BJ (cell line): ENCODE results near the gene CDKN2B. TPM values are rescaled to one million over a fixed set of nuclear protein-coding genes. Genes with fewer than 3 reads are reported as not detected.

ENCODE experiments used
- CTCF ChIA-PET: fragments of 350-600 bp; formaldehyde crosslinking; extraction: SDS; loops from one replicate; lab custom pipeline; 2021; ENCODE audit warnings: antibody characterized with exemption, inconsistent platforms; lab: Yijun Ruan, JAX
- POLR2A ChIA-PET: fragments of 300-600 bp; sonication (Branson Sonifier 250); formaldehyde crosslinking; extraction: SDS; loops from one replicate; lab custom pipeline; 2021; ENCODE audit warnings: antibody characterized with exemption; lab: Charles Lee
- DNase-seq: peaks from one replicate; pipeline ENCODE4 v3.0.0-alpha.2; 2011; ENCODE audit warnings: low read depth
- H3K27me3 ChIP-seq: 2 replicates; pipeline ENCODE4 v1.6.0; 2011; ENCODE audit warnings: low read length; ENCODE audit not compliant: control insufficient read depth, insufficient read depth
- H3K36me3 ChIP-seq: 2 replicates; pipeline ENCODE4 v1.5.1; 2011; ENCODE audit warnings: low read length; ENCODE audit not compliant: control insufficient read depth, insufficient read depth
- H3K4me3 ChIP-seq: 2 replicates; pipeline ENCODE4 v1.5.1; 2011; ENCODE audit warnings: low read depth, mild to moderate bottlenecking, control low read depth, low read length
- CTCF ChIP-seq: IDR thresholded peaks from 2 replicates; pipeline ENCODE4 v1.5.1; 2011; ENCODE audit warnings: low read depth, mild to moderate bottlenecking, control low read depth, inconsistent platforms, low read length, moderate library complexity; ENCODE audit not compliant: insufficient read depth
- polyA plus RNA-seq: library from polyadenylated mRNA; depleted of rRNA; stranded (reverse); fragments of >200 nt; gene quantifications from 2 replicates; pipeline ENCODE4 v1.2.3, GENCODE V29; 2011

The CDKN2B gene
- polyA plus RNA-seq, 1 experiment = 5.2 TPM

DNA sequence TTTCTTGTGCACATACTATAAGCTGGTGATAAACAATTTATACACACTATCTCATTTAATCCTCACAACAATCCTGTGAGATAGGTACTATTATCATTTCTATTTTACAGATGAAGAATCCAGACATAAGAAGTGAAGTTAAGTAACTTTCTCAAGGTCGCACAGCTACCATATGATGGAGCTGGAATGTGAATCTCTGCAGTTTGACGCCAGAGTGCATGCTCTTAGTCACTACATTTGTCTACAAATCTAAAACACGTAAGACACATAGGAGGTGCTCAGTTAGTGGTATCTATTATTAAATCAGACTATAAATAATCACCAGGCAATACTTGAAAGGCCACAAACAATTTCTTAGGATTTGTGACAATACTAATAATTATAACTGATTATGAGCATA is 45.0 kb upstream of the CDKN2B start:
- no peaks in the 10 kb centered on the region for H3K36me3 ChIP-seq
- TF ChIP-seq CTCF = no peak
- no peaks in the 10 kb centered on the region for H3K27me3 ChIP-seq
- ChIA-PET CTCF (interaction anchor here (0.6 to 2.1 kb wide), 6 partner anchors 11 to 190 kb away, joined by 3 to 8 read pairs (median 4); partner anchors contain the start of gene CDKN2B), POLR2A (no interaction called here)
- H3K4me3 ChIP-seq = no peak overlapping the region
- no peak for DNase-seq

DNA sequence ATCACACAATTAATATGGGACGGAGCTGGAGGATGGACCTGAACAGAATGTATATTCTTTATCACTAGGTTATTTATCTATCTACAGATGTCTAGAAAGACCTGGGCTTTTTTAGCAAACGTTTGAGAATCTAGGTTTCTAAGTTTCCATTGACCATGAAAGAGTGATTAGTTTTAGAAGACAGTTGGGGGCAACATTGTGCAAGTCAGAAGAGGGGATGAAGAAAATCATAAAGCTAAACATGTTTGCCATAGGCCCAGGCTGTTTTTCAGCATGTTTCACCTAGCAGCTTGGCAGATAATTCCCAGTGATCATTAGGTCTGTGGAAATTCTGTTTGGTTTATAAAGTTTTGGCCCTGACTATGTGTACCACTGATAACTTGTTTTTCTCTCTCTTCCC is 44.1 kb upstream of the CDKN2B start:
- no peak overlapping the region for H3K4me3 ChIP-seq
- H3K27me3 ChIP-seq = no peaks in the 10 kb centered on the region
- CTCF ChIA-PET = interaction anchor here (0.6 to 2.1 kb wide), 4 partner anchors 12 to 76 kb away, joined by 3 to 8 read pairs (median 4); partner anchors contain the start of gene CDKN2B
- POLR2A ChIA-PET = interaction anchor here (0.5 kb wide), 1 partner anchor 536 kb away, joined by 3 read pairs; no protein-coding TSS in a partner anchor
- no peak for DNase-seq
- H3K36me3 ChIP-seq = no peaks in the 10 kb centered on the region
- TF ChIP-seq CTCF = no peak

- Histone ChIP-seq H3K27me3 (no peaks in the 10 kb centered on the region), H3K4me3 (no peak overlapping the region), H3K36me3 (no peaks in the 10 kb centered on the region)
- no peak for TF ChIP-seq CTCF
- peak; percentile 72 for DNase-seq
- POLR2A ChIA-PET = interaction anchor here (0.5 kb wide), 1 partner anchor 536 kb away, joined by 3 read pairs; no protein-coding TSS in a partner anchor
- CTCF ChIA-PET = interaction anchor here (0.6 to 2.1 kb wide), 3 partner anchors 24 to 77 kb away, joined by 3 to 8 read pairs (median 3); partner anchors contain the start of gene CDKN2B
These were observed 43.4 kb upstream of the CDKN2B start for GRCh38 chr9:22052376-22052945.

GRCh38 chr9:22050924-22051323 is 41.8 kb upstream of the CDKN2B start:
- H3K4me3 ChIP-seq = no peak overlapping the region
- no peak for DNase-seq
- no peak for TF ChIP-seq CTCF
- ChIA-PET POLR2A (no interaction called here), CTCF (interaction anchor here (1.0 to 1.9 kb wide), 2 partner anchors 42 to 239 kb away, joined by 5 to 7 read pairs; partner anchors contain the start of gene CDKN2B)
- H3K27me3 ChIP-seq = no peaks in the 10 kb centered on the region
- no peaks in the 10 kb centered on the region for H3K36me3 ChIP-seq

GRCh38 chr9:22049411-22049810 is 40.3 kb upstream of the CDKN2B start:
- no peak for TF ChIP-seq CTCF
- CTCF ChIA-PET = interaction anchor here (1.4 to 3.0 kb wide), 3 partner anchors 10 to 194 kb away, joined by 3 to 8 read pairs (median 7); partner anchors contain the start of gene CDKN2B
- Histone ChIP-seq H3K4me3 (no peak overlapping the region), H3K36me3 (no peaks in the 10 kb centered on the region), H3K27me3 (no peaks in the 10 kb centered on the region)
- DNase-seq = no peak
- POLR2A ChIA-PET = no interaction called here
